HG02981 (cell line): ENCODE results near the gene NET1.

Source experiments
- ATAC-seq: cut with Tn5 transposase; IDR thresholded peaks from one replicate; pipeline ENCODE4 v1.9.1; 2021; ENCODE audit warnings: mild to moderate bottlenecking, moderate library complexity; ENCODE audit not compliant: unreplicated experiment

Gene NET1

DNA sequence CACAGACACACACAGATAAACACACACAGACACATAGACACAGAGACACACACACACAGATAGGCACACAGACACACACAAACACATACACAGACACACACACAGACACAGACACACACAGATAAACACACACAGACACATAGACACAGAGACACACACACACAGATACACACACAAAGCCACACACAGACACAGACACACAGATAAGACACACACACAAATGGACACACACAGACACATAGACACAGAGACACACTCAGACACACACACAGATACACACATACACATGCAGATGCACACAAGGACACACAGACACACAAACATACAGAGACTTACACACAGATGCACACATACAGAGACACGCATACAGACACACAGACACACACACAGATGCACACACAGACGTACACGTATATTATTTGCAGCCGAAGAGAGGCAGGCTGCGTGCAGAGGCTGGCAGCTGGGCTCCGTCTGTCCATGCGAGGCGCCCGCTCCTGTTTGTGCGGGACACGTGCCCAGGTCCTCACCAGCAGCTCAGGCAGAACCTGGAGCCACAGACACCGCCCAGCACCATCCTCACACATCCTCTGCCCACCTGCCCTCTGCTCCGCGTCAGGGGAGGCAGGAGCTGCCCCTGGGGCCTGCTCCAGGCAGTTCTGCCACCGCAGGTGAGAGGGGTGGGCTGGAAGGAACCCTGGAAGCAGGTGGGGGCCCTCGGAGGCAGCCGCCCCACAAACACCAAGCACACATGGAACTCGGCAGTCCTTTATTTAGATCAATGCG, 85.8 kb downstream of the NET1 start:
- no peak for ATAC-seq

DNA sequence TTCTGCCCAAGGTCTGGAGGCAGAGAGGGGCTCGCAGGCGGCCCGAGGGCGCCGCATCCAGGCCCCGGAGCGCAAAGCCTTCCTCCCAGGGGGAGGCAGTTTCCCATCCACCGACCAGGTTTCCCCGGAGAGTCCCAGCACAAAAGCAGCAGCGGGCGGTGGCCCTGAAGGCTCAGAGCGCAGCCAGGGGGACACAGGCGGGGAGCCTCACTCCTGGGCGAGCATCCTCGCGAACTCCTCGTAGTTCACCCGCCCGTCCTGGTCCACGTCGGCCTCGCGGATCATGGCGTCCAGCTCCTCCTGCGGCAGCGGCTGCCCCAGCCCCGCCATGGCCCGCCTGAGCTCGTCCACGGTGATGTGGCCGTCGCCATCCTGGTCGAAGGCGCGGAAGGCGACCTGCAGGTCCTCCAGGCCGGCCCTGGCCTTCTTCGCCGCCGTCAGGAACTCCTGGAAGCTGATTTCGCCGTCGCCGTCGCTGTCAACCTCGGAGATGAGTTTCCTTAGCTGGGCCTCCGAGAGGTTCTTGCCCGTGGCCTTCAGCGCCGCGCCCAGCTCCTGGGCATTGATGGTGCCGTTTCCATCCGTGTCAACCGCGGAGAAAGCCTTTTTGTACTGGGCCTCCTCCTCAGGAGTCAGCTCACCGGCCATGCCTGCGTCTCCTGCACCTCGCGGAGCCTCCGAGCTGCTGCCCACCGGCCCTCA, 86.6 kb downstream of the NET1 start:
- no peak for ATAC-seq

DNA sequence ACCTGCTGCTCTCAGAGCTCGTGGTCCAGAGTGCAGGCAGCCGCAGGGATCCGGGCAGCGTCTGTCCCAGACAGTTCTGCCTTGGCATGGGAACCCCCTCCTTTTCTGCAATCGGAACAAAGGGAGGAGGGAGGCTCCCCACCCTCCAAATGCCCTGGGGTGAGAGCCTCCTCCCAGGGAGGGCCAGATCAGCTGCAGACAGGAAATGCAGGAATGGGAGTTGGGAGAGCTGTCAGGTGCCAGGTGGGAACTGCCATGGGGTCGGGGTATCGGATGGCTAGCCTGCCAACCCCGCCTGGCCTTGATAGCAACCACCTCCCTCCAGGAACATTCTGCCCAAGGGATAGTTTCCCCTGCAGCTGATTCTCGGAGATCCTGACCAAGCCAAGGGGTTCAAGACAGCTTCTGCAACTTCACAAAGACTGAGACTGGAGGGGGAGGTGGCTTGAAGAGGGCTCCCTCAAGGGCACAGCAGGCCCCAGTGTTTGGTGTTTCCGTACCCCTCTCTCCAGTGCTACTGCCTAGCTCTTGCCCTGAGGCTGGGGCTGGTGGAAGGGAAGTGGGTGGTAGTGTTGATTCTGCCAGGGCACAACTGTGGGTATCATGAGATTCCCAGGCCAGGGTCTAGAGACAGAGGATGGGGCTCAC, 87.3 kb downstream of the NET1 start, which contains the start of gene CALML5:
TSS of gene CALML5 (minus strand) at position 78 of the 648 bp plus-strand sequence. CDS start 132 bp downstream, outside the sequence.
- no peak for ATAC-seq

DNA sequence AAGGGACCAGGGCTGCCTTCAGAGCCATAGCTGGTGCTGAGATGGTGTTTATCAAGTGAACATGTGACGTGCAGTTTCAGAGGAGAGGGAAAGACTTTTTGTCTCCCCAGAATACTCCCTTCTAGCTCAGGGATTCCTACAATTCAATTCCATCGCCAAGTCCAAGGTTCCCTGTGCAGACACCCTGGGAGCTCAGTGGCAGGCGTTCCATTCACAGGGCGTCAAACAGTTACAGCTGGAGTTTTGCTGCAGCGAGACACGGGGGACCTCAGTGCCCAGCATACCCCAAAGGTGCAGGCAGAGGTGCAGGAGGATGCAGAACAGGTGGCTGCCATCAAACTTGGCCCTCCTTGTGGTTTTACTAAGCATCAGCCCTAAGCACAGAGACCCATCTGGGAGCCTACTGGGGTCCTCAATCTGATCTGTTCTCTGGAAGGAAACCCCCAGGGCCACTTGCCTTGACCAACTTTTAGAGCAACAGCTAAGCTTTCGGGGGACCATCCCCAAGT, 87.9 kb downstream of the NET1 start:
- no peak for ATAC-seq

DNA sequence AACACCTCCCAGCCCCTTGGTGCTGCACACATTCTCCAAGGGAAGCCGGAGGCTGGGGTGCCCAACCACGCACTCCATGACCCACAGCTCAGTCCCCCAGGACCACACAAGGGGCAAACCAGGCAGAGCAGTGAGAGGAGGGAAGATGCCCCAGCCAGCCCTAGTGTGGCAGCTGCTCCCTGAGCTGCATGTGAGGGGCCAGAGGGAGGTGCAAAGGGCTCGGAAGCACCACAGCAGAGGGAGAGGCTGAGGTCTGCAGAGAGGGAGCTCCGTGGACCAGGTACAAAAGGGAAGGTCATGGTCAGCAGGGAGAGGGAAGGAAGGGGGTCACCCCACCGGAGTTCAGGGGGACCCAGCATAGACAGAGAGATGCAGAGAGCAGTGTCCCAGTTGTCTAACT, 88.6 kb downstream of the NET1 start:
- no peak for ATAC-seq

DNA sequence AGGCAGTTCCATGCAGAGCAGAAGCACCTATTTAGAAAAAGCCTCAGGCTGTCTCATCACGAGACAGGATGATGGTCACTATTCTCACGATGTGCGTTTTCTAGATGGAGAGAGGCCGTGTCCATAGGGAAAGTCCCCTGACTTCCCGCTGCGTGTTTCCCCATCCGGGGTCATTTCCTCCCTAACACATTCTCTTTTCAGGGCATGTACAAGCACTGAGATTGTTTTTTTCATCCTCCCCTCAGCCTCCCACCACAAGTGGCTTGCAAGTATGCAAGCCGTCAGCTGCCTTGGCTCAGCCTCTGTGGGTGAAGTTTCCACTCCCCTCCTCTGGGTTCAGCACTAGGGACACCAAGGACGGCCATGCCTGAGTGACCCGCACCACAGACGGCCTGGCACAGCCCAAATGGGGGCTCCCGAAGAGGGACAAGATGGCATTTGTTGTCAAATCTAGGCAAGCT, 89.7 kb downstream of the NET1 start:
- no peak for ATAC-seq

DNA sequence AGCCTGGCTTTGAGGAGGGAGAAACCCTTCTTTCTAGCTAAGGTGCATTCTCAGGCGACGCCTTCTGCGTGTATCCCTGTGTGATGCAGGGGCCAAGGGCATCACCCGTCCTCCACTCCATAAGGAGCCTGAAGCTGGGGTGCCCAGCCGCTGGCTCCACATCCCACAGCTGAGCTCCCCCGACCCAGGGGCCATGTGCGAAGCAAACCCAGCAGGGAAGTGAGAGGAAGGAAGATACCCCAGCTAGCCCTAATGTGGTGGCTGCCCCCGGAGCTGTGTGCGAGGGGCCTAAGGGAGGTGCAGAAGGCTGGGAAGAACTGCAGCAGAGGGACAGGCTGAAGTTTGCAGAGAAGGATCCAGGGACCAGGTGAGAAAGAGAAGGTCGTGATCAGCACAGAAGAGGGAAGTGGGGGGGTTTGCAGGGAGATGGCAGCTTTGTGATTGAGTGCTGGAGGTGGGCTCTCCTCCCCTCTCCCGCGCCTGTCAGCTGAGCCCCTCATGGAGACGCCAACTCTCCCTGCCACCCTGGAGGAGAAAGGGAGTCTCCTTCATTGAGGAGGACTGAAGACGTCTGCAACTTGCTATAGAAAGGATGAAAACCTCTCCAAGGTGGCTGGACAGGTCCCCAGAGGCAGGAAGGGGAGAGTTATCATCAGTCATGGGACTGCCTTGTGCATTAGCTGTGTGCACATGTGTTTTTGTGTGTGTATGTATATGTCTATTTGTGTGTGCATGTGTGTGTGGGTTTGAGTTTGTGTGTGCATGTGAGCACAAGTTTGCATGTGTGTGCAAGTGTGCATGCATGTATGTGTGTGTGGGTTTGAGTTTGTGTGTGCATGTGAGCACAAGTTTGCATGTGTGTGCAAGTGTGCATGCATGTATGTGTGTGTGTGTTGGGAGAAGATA, 90.5 kb downstream of the NET1 start:
- no peak for ATAC-seq

DNA sequence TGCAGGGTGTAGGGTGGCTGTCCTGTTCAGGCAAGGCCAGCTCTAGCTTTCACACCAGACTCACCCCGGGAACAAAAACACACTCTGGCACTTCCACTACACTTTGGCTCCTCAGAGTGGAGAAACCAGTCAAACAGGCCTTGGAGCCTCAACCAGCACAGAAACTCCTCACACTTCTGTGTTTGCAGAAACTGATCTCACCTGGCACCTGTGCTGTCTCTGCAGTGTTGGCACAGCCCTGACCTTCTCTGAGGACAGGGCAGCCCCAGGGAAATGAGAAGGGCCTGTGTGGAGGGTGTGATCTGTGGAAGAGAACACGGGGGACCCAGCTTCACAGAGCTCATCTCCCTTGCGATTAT, 91.1 kb downstream of the NET1 start:
- no peak for ATAC-seq

DNA sequence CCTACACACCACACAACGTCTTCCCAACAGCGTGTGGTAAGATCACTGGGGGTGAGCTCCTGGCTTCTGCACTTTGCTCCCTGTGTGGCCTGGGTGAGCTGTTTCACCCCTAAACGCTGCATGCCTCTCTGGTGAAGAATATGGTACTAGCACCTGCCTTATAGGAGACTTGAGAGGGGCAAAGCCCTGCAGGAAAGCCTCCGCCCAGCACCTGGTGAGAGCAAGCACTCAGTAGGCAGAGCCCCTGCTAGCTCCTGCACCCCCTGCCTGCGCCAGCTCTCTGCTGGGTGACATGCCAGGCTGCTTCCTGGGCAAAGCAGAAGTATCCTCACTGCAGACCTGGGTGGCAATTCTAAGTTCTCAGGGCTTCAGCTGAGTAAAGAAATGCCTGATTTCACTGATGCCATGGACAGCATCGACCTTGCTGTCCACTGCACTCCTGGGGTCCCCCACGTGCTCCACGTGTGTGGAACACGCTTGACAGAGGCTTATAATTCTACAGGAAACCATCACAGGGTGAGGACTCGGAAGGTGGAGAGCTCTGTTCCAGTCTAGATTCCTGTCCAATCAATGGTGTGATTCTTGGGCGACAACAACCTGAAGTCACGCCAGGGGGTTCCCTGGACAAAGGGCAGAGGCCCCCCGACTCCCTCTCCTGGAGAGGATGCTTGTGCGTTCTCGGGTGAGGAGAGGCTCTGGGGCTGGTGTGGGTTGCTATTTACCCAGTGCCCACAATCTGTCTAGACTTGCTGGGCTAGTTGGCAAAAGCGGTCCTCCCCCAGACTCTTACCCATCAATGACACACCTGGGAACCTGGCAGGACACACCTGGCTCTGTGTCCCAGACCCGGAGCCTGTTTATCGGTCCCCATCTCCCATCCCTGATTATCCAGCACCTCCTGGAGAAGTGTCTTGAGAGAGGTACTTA, 92.1 kb downstream of the NET1 start:
- ATAC-seq, result no peak

DNA sequence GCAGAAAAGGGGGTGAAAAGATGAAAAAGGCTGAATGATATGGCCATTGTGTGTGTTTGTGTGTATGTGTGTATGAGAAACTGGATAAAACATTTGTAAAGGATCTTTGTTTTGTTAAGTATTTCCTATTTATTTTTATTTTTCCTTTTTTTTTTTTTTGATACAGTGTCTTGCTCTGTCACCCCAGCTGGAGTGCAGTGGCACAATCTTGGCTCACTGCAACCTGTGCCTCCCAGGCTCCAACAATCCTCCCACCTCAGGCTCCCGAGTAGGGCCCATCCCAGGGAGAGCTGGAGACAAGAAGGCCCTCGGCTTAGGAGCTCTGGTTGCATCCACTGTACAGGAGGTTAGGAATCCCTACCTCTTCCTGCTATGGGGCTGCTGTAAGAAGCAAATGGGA, 93.9 kb downstream of the NET1 start:
- no peak for ATAC-seq

DNA sequence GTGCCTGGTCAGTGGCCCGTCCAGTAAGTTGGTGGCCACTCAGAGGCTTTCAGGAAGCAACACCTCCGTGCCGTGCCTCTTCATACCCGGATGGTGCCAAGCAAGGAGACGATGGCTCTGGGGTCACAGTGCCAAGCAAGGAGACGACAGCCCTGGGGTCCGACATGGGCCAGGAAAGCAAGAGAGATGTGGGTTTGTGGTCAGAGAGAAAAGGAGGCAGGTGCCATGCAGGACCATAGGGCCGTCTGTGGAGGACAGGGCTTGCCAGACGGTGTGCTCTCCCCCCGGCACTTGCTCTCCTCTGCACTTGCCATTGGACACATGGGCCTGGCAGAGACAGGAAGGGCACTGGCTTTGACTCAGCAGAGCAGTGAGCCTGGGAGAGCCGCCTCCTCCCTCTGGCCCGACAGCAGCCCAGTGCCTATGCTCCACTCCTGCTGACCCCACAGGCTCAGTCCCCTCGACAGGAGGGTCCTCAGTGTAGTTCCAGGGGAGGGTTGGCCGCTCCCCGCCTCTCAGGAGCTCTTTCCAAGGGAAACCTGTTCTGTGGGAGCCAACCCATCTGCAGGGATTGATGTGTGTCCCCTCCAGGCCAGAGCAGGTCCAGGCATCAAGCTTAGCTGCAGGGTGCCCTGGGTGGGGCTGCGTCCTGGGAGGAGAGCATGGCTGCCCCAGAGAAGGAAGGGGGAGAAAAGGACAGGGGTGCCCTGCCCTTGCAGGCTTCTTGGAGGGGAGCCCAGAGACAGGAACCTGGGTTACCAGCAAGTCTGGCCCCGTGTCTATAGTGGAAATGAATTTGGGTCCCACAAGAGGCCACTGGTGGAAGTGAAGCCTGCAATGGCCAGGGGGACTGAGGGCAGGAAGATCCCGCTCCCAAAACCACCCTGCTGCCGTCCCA, 94.6 kb downstream of the NET1 start:
- no peak for ATAC-seq

DNA sequence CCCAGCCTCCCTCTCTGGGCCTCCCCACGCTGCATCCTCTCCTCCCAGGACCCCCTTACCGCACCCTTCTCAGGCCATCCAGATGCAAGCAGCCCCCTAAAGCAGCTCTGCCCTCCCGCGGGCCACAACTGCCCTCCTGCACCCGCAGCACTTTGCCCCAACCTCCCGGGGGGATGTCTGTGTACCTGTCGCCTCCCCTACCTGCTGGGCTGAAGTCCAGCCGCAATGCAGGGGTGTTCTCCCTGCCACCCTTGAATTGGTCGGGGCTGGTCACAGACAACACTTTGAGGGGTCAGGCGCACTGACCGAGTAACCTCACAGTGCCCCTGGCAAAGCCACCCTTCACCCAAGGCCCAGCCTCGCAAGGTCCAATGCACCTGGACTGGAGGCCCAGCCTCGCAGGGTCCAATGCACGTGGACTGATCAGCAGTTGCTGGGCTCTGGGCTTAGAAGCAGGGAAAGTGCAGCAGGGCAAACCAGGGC, 95.3 kb downstream of the NET1 start:
- ATAC-seq, result no peak

DNA sequence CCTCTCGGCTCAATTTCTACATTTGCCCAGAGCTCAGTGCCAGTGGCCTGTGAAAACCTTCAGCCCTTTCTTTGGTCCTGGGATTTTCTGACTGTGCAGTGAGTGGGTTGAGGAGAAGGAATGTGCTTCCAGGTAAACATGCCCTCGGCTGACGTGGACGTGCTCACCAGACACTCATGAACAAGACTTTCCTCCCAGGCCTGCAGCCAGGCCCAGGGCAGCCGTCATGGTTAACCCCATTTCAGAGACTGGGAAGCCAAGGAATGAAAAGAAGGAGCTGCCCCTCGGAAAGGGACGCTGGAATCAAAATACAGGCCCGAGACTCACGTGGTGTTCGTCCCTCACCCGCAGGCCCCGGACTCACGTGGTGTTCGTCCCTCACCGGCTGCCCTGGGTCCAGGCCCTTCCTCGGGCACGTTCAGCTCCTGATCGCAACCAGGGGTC, 95.8 kb downstream of the NET1 start:
- no peak for ATAC-seq
